Measurements from ENCODE around the gene VANGL2. TPM values are rescaled to one million over a fixed set of nuclear protein-coding genes. Genes with fewer than 3 reads are reported as not detected.

The VANGL2 gene
- total RNA-seq, 1 experiment from 2014 or later: 3.4 TPM

DNA sequence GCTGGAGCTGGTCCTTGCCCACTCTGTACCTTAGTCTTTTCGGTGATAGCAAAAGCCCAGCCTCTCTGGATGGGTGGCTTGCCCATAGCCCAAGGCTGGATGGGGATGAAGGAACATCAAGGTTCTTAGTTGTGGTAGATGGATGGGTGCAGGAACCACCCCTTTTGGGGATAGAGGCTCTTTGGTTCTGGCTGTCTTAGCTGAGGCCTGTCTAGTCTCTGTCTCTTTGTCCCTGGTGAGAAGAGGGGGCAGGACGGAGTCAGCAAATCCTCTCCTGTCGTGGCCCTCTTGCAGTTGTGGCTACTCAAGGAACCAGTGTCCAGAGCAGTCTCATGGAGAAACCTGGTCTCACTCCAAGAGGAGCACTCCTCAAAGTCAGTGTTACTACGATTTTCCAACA is 8.5 kb downstream of the VANGL2 start:
- POLR2A ChIA-PET: no interaction called here
- no peaks in the 10 kb centered on the region for H3K36me3 ChIP-seq (ENCODE audit: control insufficient read depth, insufficient read depth, low read length)

GRCh38 chr1:160409486-160409885 is 9.1 kb downstream of the VANGL2 start:
- CTCF ChIA-PET: no interaction called here
- no peak for TF ChIP-seq CTCF (IDR thresholded peaks at IDR 0.05; ENCODE audit: insufficient read depth in 1 of 2, low read depth in 1 of 2, low read length in 1 of 2, severe bottlenecking in 1 of 2, unreplicated experiment in 1 of 2)
- POLR2A ChIA-PET: no interaction called here
- Mint-ChIP-seq H3K27ac (ENCODE audit: unreplicated experiment) (no peak overlapping the region), H3K27me3 (ENCODE audit: insufficient read depth, unreplicated experiment) (peaks cover 5% of the 10 kb centered on the region), H3K36me3 (ENCODE audit: insufficient read depth, unreplicated experiment) (no peaks in the 10 kb centered on the region), H3K9me3 (ENCODE audit: unreplicated experiment) (no peaks in the 10 kb centered on the region), H3K4me3 (ENCODE audit: unreplicated experiment) (no peak overlapping the region), H3K4me1 (ENCODE audit: low read depth, unreplicated experiment) (peaks cover 14% of the 10 kb centered on the region)
- H3K27me3 ChIP-seq (replicated peaks; ENCODE audit: control insufficient read depth, insufficient read depth, low read length): no peaks in the 10 kb centered on the region
- H3K4me1 ChIP-seq: 0 out of 2 replicates have a peak, but pooled peaks cover 6% of the 10 kb centered on the region
- H3K4me3 ChIP-seq (ENCODE audit: low read depth, low read length): no peak overlapping the region
- DNase-seq: no peak
- intact Hi-C loops (cut with micrococcal nuclease; ENCODE audit: unreplicated experiment): no loop called here
- no peaks in the 10 kb centered on the region for H3K36me3 ChIP-seq (ENCODE audit: control insufficient read depth, insufficient read depth, low read length)
- no TSS peak for BruUV-seq (replicated peaks)
- no peaks in the 10 kb centered on the region for H3K9me3 ChIP-seq

More for the DNA sequence above, 8.5 kb downstream of the VANGL2 start:
- Mint-ChIP-seq H3K36me3 (ENCODE audit: insufficient read depth, unreplicated experiment) (no peaks in the 10 kb centered on the region), H3K9me3 (ENCODE audit: unreplicated experiment) (no peaks in the 10 kb centered on the region), H3K4me3 (ENCODE audit: unreplicated experiment) (no peak overlapping the region), H3K4me1 (ENCODE audit: low read depth, unreplicated experiment) (peaks cover 14% of the 10 kb centered on the region), H3K27ac (ENCODE audit: unreplicated experiment) (no peak overlapping the region), H3K27me3 (ENCODE audit: insufficient read depth, unreplicated experiment) (peaks cover 1% of the 10 kb centered on the region)
- TF ChIP-seq CTCF (IDR thresholded peaks at IDR 0.05; ENCODE audit: insufficient read depth in 1 of 2, low read depth in 1 of 2, low read length in 1 of 2, severe bottlenecking in 1 of 2, unreplicated experiment in 1 of 2): no peak
- no peak for DNase-seq
- no peak overlapping the region for H3K4me3 ChIP-seq (ENCODE audit: low read depth, low read length)
- intact Hi-C loops (cut with micrococcal nuclease; ENCODE audit: unreplicated experiment): no loop called here
- CTCF ChIA-PET: no interaction called here
- no peaks in the 10 kb centered on the region for H3K27me3 ChIP-seq (replicated peaks; ENCODE audit: control insufficient read depth, insufficient read depth, low read length)
- no TSS peak for BruUV-seq (replicated peaks)
- H3K9me3 ChIP-seq: no peaks in the 10 kb centered on the region
- 0 out of 2 replicates have a peak, but pooled peaks cover 6% of the 10 kb centered on the region for H3K4me1 ChIP-seq

DNA sequence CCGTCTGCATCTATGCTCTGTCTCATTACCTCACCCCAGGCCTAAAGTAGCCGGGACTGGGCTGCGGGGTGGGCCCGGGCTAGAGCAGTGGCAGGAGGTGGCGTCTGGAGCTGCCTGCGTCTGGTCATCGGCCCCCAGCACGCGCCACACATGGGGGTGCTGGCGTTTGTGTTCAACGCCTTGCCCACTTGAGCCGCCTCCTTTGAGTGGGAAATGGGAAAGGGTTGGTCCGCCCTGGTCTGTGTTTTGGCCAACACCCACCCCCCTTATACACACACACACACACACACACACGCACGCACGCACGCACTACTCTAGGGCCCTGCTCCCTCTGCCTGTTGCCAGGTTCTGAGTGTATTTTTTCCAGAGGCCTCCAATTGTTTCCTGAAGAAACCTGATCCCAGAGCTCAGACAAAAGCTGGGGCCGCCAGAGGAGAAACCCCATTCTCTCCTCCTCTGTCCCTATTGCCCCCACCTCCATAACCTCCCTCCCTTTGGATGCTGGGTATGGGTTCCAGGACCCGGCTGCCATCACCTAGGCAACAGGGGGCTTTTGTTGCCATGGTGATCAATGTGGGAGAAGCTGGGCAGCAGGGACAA is 10.1 kb downstream of the VANGL2 start:
- H3K4me1 ChIP-seq: 0 out of 2 replicates have a peak, but pooled peaks cover 6% of the 10 kb centered on the region
- H3K27me3 ChIP-seq (replicated peaks; ENCODE audit: control insufficient read depth, insufficient read depth, low read length): no peaks in the 10 kb centered on the region
- peaks cover 13% of the 10 kb centered on the region for H3K4me1 Mint-ChIP-seq (ENCODE audit: low read depth, unreplicated experiment)
- H3K36me3 ChIP-seq (ENCODE audit: control insufficient read depth, insufficient read depth, low read length): no peaks in the 10 kb centered on the region
- H3K27me3 Mint-ChIP-seq (ENCODE audit: insufficient read depth, unreplicated experiment): peaks cover 5% of the 10 kb centered on the region
- H3K36me3 Mint-ChIP-seq (ENCODE audit: insufficient read depth, unreplicated experiment): no peaks in the 10 kb centered on the region
- no peak overlapping the region for H3K27ac Mint-ChIP-seq (ENCODE audit: unreplicated experiment)
- POLR2A ChIA-PET: no interaction called here
- DNase-seq: no peak
- no peak for TF ChIP-seq CTCF (IDR thresholded peaks at IDR 0.05; ENCODE audit: insufficient read depth in 1 of 2, low read depth in 1 of 2, low read length in 1 of 2, severe bottlenecking in 1 of 2, unreplicated experiment in 1 of 2)
- intact Hi-C loops (cut with micrococcal nuclease; ENCODE audit: unreplicated experiment): no loop called here
- CTCF ChIA-PET: interaction anchor here (0.7 kb wide), 1 partner anchor 16 kb away, joined by 3 read pairs; no protein-coding TSS in a partner anchor
- H3K9me3 ChIP-seq: no peaks in the 10 kb centered on the region
- no peaks in the 10 kb centered on the region for H3K9me3 Mint-ChIP-seq (ENCODE audit: unreplicated experiment)
- H3K4me3 ChIP-seq (ENCODE audit: low read depth, low read length): no peak overlapping the region
- BruUV-seq (replicated peaks): no TSS peak
- H3K4me3 Mint-ChIP-seq (ENCODE audit: unreplicated experiment): no peak overlapping the region

All from Caco-2 (cell line).